ENCODE results near the gene KIF9.
"Not testable (repeated sequence)": the region's sequence is repeated elsewhere in the genome, so short reads cannot be mapped to it uniquely, and the experiment has no call there.

Gene KIF9

DNA sequence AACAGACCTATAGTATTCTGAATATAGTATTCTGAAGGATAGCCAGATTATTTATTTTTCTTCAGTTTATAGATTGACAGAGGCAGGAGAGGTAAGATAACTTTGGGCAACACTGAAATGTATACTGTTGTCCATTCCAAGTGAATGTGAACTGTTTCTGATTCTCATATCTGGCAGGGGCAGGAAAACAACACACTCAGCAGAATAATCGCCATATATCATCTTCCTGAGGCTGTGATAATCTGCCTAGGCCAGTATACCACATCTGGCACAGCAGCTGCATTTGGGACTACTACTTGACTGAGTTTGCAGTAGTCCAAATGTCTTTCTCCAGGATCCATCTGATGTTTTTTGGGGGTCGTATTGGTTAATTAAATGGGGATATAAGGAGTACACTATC, 96.3 kb downstream of the KIF9 start:
- Histone ChIP-seq H3K27ac (ENCODE audit: poor library complexity, severe bottlenecking) (no peak overlapping the region), H3K4me1 (ENCODE audit: insufficient read depth, poor library complexity, severe bottlenecking) (no peaks in the 10 kb centered on the region), H3K36me3 (ENCODE audit: low read depth) (no peaks in the 10 kb centered on the region; the same call in 1 of the 2 replicates), H3K27me3 (ENCODE audit: insufficient read depth, poor library complexity, severe bottlenecking) (no peaks in the 10 kb centered on the region), H3K4me3 (ENCODE audit: severe bottlenecking) (no peak overlapping the region), H3K9me3 (ENCODE audit: severe bottlenecking) (no peaks in the 10 kb centered on the region)
- TF ChIP-seq, protein P1, sequence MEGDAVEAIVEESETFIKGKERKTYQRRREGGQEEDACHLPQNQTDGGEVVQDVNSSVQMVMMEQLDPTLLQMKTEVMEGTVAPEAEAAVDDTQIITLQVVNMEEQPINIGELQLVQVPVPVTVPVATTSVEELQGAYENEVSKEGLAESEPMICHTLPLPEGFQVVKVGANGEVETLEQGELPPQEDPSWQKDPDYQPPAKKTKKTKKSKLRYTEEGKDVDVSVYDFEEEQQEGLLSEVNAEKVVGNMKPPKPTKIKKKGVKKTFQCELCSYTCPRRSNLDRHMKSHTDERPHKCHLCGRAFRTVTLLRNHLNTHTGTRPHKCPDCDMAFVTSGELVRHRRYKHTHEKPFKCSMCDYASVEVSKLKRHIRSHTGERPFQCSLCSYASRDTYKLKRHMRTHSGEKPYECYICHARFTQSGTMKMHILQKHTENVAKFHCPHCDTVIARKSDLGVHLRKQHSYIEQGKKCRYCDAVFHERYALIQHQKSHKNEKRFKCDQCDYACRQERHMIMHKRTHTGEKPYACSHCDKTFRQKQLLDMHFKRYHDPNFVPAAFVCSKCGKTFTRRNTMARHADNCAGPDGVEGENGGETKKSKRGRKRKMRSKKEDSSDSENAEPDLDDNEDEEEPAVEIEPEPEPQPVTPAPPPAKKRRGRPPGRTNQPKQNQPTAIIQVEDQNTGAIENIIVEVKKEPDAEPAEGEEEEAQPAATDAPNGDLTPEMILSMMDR (IDR thresholded peaks at IDR 0.05; ENCODE audit: poor library complexity, severe bottlenecking) = no peak
- ATAC-seq (ENCODE audit: low read depth) (no peak), DNase-seq (ENCODE audit: low spot score) (no peak)

DNA sequence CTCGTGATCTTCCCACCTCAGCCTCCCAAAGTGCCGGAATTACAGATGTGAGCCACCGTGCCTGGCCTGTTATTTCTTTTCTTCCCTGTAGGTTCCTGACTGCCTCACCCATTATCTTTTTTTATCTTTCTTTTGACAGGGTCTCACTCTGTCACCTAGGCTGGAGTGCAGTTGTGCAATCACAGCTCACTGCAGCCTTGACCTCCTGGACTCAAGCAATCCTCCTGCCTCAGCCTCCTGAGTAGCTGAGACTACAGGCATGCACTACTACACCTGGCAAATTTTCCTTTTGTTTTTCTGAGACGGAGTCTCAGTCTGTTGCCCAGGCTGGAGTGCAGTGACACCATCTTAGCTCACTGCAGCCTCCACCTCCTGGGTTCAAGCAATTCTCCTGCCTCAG, 100.9 kb downstream of the KIF9 start:
- H3K27ac ChIP-seq (ENCODE audit: poor library complexity, severe bottlenecking); H3K4me3 ChIP-seq (ENCODE audit: severe bottlenecking); H3K4me1 ChIP-seq (ENCODE audit: insufficient read depth, poor library complexity, severe bottlenecking); DNase-seq (ENCODE audit: low spot score); H3K9me3 ChIP-seq (ENCODE audit: severe bottlenecking); H3K27me3 ChIP-seq (ENCODE audit: insufficient read depth, poor library complexity, severe bottlenecking); ATAC-seq (ENCODE audit: low read depth): not testable (repeated sequence)
- peaks cover 13% of the 10 kb centered on the region for H3K36me3 ChIP-seq (ENCODE audit: low read depth)

DNA sequence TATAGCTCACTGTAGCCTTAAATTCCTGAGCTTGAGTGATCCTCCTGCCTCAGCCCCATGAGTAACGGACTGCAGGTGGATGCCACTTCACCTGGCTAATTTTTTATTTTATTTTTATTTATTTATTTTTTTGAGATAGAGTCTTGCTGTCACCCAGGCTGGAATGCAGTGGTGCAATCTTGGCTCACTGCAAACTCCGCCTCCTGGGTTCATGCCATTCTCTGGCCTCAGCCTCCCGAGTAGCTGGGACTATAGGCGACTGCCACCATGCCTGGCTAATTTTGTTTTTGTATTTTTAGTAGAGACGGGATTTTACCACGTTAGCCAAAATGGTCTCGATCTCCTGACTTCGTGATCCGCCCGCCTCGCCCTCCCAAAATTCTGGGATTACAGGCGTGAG, 102.6 kb downstream of the KIF9 start:
- not testable (repeated sequence) for ATAC-seq (ENCODE audit: low read depth); H3K4me3 ChIP-seq (ENCODE audit: severe bottlenecking); H3K27ac ChIP-seq (ENCODE audit: poor library complexity, severe bottlenecking); H3K27me3 ChIP-seq (ENCODE audit: insufficient read depth, poor library complexity, severe bottlenecking); H3K4me1 ChIP-seq (ENCODE audit: insufficient read depth, poor library complexity, severe bottlenecking); DNase-seq (ENCODE audit: low spot score); H3K9me3 ChIP-seq (ENCODE audit: severe bottlenecking)
- H3K36me3 ChIP-seq (ENCODE audit: low read depth) = peaks cover 13% of the 10 kb centered on the region

Data from RWPE2 (cell line).